HG02610 (cell line): Measurements from ENCODE around the gene PRELP.

ENCODE experiments used
- ATAC-seq: cut with Tn5 transposase; IDR thresholded peaks from one replicate; pipeline ENCODE4 v1.9.1; 2021; ENCODE audit warnings: mild to moderate bottlenecking, moderate library complexity; ENCODE audit not compliant: unreplicated experiment

PRELP gene

DNA sequence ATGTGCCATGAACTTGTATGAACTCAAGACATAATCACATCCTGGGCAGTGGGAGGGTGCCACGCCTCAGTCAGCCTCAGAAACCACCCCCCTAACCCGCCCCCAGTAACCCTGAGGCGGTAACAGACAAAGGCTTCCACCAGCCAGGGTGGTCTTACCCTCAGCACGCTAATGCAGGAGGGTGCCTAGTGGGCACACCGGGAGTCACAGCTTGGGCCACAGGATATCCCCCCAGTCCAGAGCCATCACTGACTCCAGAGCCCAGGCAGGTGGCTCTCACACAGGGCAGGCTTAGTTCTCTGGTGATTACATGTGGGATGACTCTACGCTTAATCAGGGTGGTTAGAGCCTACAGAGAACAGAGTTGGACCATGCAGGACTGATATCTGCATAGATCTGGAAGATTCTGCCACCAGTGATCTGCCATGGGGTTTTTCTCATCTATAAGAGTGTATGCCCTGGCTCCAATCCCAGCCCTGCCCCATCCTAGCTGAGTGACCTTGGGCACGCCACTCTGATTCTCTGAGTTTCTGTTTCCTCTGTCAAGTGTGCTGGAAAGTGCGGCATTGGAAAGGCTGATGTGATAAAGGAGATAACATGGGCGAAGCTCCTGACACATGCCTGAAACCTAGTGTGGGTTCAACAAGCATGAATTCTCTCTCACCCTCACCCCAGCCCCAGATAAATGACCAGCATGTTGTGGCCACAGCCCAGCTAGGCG, 45.6 kb downstream of the PRELP start:
- ATAC-seq = no peak

DNA sequence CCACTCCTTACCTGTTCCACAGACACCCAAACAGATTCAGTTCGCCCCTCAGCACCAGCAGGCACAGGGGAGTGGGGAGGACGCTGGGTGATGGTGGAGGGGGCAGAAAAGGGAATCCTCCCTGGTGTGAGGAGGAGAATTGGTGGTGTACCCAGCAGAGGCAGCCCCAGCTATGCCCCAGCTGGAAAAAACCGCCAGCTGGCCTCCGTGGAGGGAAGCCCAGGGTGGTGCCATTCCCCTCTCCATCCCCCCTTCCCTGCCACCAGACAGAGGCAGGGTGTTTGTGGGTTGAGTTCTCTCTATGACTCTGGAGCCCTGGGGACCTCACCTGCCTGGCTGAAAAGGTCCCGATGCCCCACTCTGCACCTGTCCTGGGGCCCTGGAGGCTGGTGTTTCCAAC, 46.2 kb downstream of the PRELP start:
- no peak for ATAC-seq

DNA sequence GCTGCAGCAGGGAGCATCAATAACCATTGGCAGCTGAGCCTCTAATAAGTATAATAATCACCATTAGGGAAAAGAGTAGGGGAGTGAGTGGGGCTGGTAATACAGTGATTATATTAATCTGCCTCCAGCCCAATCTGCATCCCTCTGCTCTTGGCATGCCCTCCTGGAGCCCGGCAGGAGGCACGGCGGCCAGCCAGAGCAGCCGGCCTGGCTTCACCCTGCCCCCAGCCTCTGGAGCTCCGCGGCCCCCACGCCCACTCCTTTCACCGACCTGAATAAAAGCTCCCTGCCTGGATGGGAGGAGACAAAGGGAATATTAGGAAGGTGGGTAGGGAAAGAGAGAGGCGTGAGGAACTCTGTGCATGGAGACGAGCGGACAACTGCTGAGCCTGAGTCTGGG, 46.6 kb downstream of the PRELP start:
- ATAC-seq = no peak

DNA sequence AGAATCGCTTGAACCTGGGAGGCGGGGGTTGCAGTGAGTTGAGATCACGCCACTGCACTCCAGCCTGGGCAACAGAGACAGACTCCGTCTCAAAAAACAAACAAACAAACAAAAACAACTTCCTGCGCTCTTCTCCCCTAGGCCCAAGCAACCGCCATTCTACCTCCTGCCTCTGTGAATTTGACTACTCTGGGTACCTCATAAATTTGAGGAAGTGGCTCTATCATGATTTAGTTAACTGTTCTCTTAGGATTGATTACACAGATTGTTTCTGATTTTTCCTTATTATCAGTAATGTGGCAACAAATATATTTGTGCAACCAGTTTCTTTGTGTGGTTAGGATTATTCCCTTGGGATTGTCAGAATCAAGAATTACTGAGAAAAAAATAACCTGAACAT, 48.1 kb downstream of the PRELP start:
- ATAC-seq = no peak

DNA sequence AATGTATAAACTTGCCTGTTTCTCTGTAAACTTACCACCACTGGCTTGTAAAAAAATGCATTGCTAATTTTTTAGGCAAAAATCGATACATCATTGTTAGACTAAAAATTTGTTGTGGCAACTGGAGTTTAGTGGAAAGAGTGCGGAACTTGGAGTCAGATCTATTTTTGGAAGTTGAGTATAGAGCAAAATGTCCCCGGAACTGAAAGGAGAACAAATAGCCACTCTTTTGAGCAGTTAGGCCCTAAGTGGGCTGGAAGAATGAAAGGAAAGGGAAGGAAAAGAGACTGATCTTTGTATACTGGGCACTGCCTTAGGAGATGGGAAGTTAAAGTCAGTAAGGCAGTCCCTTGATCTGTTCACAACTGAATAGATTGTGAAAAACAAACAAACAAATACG, 48.5 kb downstream of the PRELP start:
- ATAC-seq = no peak

- ATAC-seq = no peak
Observed at GRCh38 chr1:203524824-203525223, 49.2 kb downstream of the PRELP start.

DNA sequence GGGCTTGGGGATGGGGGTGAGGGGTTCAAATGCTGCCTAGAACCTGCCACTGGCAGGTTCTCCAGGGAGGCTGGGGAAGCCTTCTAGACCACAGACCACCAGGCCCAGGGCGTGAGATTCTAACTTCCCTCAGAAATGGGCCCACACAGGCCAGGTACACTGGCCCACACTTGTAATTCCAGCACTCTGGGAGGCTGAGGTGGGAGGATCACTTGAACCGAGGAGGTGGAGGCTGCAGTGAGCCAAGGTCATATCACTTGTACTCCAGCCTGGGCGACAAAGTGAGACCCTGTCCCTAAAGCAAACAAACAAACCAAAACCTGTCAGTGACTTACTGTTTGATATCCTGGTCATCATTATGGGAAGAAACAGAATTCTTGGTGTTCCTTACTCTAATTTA, 50.1 kb downstream of the PRELP start:
- ATAC-seq = no peak

DNA sequence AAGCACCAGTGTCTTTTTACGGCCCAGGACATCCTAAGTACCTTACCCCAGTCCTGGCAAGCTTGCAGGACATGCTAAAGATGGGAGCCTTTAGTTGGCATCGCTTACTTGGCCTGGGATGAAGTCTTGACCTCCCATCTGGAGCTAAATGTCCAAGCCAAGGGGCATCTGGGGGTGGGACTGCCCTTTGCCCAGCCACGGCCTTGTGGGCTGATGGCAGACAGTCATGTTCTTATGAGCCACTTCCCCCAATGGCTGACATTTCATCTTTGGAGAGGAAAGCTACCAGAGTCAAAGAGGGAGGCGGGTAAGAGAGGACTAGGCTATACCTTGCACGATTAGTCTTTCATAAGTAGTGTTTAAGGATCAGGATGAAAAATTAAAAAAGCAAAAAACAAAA, 50.5 kb downstream of the PRELP start:
- no peak for ATAC-seq

DNA sequence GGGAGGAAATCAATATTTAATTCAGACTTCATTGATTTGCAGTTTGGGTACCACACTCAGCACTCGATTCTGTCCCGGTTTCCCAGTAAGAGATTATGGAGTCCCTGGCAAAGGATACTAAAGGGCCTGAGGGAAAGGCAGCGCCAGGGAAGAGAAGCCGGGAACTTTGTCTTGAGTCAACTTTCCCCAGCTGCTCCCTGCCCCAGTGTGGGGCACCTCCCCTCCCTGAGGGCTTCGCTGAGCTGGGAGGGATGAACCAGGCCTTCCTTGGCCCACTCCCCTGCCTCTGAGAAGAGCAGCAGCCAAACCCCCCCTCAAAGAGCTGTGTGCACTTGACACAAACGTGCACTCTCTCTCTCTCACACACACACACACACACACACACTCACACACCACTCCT, 51.0 kb downstream of the PRELP start:
- ATAC-seq = no peak

DNA sequence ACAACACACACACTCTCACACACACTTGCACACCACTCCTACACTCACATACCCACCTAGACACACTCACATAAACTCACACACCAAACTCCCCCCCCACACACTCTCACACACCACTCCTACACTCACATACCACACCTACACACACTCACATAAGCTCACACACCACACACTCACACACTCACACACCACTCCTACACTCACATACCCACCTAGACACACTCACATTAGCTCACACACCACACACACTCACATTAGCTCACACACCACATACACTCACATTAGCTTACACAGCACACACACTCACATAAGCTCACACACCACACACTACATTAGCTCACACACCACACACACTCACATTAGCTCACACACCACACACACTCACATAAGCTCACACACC, 51.4 kb downstream of the PRELP start:
- no peak for ATAC-seq

- no peak for ATAC-seq
Observed at GRCh38 chr1:203528063-203528462, 52.5 kb downstream of the PRELP start.

DNA sequence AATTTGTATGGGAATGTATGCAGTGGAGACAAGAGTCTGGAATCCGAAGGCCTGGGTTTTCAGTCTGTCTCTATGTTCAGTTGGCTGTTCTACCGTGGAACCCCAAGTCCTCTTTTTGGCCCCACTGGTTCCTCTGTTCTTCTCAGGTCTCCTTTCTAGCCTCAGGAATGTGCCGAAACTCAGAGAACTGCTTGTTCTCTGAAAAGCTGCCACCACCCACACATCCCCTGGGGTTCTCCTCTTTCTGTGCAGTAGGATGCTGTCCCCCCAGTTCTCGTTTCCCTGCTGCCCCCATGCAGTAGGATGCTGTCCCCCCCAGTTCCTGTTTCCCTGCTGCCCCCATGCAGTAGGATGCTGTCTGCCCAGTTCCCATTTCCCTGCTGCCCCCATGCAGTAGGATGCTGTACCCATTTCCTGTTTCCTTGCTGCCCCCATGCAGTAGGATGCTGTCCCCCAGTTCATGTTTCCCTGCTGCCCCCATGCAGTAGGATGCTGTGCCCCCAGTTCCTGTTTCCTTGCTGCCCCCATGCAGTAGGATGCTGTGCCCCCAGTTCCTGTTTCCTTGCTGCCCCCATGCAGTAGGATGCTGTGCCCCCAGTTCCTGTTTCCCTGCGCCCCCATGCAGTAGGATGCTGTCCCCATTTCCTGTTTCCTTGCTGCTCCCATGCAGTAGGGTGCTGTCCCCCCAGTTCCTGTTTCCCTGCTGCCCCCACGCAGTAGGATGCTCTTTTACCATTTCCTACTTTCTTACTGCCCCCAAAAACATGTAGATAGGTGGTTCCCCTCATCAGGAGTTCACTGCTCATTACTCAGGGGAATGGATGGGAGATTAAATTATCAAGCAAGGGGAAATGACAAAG, 53.6 kb downstream of the PRELP start:
- ATAC-seq = no peak

- no peak for ATAC-seq
Observed at GRCh38 chr1:203531063-203531462, 55.5 kb downstream of the PRELP start.

DNA sequence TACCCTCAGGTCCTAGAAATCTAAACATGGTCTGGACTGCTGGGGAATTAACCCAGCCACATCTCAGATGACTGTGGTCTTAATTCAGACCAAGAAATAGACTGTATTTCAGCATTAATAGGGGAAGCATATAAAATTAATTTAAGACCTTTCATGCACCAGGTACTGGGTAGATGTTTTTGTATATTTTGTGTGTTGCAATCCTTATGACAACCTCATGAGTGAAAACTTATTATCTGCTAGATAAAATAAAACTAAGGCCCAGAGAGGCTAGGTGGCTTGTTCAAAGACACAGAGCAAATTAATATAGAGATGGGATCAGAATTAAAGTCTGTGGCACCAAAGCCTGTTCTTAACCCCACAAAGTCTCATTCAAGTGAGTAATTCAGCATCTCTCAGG, 58.4 kb downstream of the PRELP start:
- ATAC-seq = no peak

- ATAC-seq = no peak
Observed at GRCh38 chr1:203534526-203534925, 58.9 kb downstream of the PRELP start.

DNA sequence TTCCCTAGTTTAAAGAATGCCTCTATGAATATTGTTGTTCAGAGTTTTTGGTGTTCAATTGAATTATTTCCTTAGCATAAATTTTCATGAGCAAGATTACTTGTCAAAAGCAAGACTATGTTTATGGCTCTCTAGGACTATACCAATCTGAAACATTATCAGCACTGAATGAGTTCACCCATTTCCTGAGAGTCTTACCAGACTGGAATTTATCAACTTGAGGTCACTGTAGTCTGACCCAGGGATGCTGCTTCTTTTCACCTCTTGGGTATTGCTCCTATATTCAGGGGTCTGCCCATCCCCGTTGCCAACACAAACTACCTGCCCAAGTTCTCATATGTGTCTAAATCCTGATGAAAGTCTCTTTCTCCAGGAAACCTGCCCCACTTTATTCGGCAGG, 61.0 kb downstream of the PRELP start:
- ATAC-seq = no peak

DNA sequence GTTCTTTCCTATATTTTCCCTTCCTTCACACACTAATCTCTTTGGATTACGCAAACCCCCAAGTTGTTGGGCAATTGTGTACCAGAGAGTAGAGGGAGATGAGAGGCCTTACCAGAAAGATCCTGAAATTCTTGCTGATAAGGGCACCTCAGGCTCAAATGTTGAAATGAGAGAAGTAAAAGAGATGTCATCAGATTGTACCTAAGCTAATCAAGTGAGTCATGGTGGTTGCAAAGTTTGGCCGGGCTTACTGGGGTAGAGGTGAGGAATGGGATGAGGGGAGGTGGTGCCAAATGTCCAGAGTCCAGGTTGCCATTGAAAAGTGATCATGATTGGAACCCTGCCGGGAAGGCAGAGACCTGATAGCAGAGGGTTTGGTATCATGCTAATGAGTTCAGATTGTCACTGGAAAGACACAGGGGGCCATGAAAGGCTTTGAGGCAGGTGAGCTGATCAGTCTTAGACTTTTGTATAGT, 61.4 kb downstream of the PRELP start:
- ATAC-seq = no peak

- no peak for ATAC-seq
Observed at GRCh38 chr1:203537806-203538464, 62.3 kb downstream of the PRELP start.

DNA sequence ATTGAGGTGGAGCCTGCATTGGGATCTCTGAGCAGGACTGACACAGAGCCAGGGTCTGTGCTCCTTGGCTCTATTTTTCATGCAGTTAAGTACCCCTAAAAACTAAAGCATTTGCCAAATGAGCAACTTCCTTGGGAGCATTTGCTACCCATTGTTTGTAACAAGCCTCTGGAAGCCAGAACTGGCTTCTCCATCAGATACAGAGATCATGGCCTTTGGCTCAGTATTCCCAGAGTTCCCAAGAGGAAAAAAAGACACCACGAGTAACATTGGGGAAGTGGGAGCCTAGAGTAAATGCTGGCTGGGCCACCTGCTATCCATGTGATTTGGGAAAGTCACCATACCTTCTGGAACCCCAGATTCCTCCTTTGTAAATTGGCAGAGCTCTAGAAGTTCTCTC, 63.1 kb downstream of the PRELP start:
- ATAC-seq = no peak

GRCh38 chr1:203539831-203540546, 64.4 kb downstream of the PRELP start:
- no peak for ATAC-seq
